ENCODE results near the gene IL7R.

IL7R gene

DNA sequence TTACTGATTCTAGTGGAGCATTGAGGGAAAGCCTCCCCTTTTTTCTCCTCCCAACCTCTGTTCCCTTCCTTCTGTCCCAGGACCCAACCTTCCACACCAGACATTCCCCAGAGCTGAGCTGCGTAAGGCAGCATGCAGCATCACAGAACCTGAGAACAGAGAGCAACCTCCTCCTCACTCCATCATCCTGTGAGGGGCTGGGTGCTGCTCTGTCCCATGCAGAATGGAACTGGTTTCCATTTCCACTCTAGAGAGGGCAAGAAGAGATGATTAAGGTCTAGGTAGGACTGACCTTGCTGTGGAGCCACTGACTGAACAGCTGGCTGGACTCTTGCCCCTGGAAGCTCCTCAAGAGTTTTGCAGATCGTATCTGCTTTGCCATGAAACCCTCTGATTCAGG, 30.1 kb upstream of the IL7R start:
- no peak for FAIRE-seq
- TF ChIP-seq, protein P1, sequence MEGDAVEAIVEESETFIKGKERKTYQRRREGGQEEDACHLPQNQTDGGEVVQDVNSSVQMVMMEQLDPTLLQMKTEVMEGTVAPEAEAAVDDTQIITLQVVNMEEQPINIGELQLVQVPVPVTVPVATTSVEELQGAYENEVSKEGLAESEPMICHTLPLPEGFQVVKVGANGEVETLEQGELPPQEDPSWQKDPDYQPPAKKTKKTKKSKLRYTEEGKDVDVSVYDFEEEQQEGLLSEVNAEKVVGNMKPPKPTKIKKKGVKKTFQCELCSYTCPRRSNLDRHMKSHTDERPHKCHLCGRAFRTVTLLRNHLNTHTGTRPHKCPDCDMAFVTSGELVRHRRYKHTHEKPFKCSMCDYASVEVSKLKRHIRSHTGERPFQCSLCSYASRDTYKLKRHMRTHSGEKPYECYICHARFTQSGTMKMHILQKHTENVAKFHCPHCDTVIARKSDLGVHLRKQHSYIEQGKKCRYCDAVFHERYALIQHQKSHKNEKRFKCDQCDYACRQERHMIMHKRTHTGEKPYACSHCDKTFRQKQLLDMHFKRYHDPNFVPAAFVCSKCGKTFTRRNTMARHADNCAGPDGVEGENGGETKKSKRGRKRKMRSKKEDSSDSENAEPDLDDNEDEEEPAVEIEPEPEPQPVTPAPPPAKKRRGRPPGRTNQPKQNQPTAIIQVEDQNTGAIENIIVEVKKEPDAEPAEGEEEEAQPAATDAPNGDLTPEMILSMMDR (IDR thresholded peaks at IDR 0.05; ENCODE audit: insufficient read depth, missing control alignments), result no peak
- DNase-seq (ENCODE audit: insufficient read length, low spot score), result no peak

DNA sequence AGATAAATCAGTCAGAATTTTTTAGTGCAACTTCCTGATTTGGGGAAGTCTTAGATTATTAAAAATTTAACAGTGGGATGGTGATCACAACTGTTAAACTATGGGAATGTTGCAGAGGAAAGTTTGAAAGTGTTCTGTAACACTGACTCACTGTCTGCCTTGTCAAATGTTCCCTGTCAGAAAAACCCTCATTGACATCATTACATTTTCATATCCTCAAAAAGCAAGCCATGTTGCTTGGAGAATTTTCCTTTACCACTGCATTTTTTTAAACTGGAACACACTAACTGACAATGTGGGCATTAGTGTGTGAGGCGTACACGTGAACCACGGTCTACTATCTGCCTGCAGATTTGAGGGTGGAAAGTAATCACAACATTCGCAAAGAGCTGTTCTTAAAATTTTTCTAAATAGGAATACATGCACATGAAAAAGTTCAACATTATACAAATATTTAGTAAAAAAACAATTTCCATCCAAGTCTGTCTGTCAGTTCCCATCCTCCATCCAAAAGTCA, 28.6 kb upstream of the IL7R start:
- TF ChIP-seq, protein P1 (IDR thresholded peaks at IDR 0.05; ENCODE audit: insufficient read depth, missing control alignments), result no peak
- FAIRE-seq (no peak), DNase-seq (ENCODE audit: insufficient read length, low spot score) (no peak)

DNA sequence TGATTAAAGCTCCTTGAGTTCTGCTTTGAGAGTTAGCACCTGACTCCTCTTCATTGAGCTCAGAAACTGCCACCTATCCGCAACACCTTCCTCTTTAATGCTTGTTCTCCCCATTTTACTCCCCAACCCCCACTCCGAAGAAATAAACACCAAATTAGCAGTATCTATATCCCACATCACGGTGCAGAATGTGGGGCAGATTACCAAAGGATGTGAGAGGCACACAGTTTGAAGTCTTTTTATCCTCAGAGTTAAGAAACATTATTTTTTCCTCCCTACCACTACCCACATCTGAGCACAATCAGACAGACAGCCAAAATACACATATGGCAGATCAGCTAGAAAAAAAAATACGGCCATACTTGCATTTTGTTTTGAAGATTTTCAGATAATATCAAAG, 26.1 kb upstream of the IL7R start:
- DNase-seq (ENCODE audit: insufficient read length, low spot score) (no peak), FAIRE-seq (no peak)
- TF ChIP-seq, protein P1 (IDR thresholded peaks at IDR 0.05; ENCODE audit: insufficient read depth, missing control alignments), result no peak

DNA sequence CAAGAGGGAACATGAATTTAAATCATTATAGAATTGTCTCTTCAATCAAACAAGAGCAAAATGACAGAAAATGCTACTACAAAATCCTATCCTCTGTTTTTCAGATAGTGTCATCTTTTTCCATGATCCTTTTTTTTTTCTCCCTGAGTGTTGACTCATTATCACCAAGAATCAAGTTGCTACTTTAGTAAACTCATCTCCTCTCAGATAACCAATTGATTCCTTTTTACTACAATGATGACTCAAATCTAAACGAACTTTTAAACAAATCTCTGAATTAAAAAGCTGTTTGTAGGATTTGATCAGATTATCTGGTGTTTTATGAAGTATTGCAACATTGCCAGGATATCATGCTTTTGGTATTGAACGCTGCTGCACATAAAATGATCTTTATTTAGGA, 23.9 kb upstream of the IL7R start:
- TF ChIP-seq, protein P1 (IDR thresholded peaks at IDR 0.05; ENCODE audit: insufficient read depth, missing control alignments), result no peak
- FAIRE-seq, result no peak
- DNase-seq (ENCODE audit: insufficient read length, low spot score), result no peak

DNA sequence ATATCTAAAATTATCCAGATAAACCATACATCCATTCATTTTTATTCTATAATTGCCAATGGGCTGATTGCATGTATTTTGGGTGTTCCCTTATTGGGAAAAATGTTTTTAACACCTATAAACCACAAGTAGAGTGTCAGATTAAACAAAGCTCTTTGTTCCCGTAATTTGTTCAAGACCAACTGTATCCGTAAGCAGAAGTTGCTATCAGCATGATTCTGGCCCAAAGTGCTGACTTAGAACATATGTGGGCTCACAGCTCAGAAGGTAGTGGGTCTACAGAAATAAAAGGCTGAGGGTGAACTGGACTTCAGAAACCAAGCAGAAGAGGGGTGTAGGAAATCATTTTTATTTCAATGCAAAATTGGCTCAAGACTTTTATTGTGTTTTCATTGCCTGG, 23.5 kb upstream of the IL7R start:
- DNase-seq (ENCODE audit: insufficient read length, low spot score) (no peak), FAIRE-seq (no peak)
- TF ChIP-seq, protein P1 (IDR thresholded peaks at IDR 0.05; ENCODE audit: insufficient read depth, missing control alignments), result no peak

DNA sequence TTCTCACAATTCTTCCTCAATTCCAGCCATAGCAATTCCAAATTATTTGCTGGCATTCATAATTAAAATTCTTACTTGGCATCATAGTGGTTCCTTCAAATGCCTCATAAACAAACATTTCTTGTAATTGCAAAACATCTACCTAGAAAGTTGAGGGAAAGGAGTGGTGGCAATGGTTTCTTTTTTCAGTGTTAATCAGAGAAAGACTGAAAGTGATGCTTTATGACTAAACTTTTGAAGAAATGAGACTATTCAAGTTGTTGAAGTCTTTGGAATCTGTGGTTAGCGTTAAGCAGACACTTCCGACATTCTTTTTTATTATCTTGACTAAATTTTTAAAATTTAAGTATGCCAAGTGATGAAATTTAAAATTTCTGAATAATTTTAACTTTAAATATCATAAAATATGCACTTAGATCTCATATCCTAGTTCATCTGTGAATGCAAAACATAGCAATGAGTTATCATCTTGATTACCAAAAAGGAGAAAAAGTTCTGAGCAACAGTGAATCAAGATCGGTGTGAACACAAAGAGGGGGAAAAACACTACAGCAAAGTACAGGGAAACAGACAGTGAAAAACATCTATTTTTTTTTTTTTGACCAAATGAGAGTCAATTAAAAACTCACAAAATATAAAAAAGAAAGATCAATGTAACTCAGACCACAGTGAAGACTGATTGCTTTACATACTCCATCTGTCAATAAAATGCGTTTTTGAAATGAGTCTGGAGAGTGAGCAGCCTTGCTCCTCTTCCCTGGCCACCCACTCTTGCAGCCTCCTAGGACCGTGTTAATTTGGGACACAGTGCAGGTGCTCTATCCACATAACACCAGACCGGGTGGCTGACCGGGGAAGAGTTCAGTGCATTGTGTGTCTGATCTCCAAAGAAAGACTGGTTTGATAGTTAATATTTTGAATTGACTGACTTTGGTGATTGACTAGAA, 20.6 kb upstream of the IL7R start:
- TF ChIP-seq, protein P1 (IDR thresholded peaks at IDR 0.05; ENCODE audit: insufficient read depth, missing control alignments), result no peak
- FAIRE-seq (no peak), DNase-seq (ENCODE audit: insufficient read length, low spot score) (no peak)

All from D721Med (cell line).